SIG-M5 (cell line): Measurements from ENCODE around the gene WFIKKN1.

ENCODE experiments used
- DNase-seq: peaks from one replicate; lab custom pipeline; 2025; lab: John Stamatoyannopoulos, UW

The WFIKKN1 gene

DNA sequence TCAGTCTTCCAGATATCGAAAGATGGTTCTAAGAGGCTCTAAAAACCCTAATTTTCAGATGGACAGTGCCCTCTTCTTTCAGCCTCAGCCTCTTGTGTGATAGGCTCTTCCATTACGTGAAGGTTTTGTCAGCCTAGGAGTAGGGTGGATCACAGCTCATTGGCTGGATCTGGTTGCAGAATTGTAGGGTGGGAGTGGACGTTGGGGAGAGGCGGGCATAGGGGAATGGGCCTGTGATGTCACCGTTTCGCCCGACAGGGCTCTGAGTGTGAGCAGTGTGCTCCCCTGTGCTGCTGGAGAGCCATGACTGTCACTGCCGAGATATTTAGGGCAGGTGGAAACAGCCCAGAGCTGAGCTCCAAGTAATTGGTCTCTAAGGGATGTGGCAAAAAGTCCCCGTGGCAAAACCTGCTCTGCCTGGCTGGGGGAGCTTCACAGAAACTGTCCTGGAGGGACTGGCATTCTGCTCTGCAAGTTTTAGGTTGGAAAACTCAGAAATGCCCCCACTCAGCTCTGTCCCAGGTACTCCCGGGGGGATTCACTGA lies 6.2 kb upstream of the WFIKKN1 start:
- DNase-seq: no peak

- DNase-seq: no peak
Measured at GRCh38 chr16:625117-625976, 5.4 kb upstream of the WFIKKN1 start.

- DNase-seq: no peak
Measured at GRCh38 chr16:625977-626765, 4.6 kb upstream of the WFIKKN1 start.

- no peak for DNase-seq
Measured at GRCh38 chr16:626787-627453, 3.9 kb upstream of the WFIKKN1 start.

DNA sequence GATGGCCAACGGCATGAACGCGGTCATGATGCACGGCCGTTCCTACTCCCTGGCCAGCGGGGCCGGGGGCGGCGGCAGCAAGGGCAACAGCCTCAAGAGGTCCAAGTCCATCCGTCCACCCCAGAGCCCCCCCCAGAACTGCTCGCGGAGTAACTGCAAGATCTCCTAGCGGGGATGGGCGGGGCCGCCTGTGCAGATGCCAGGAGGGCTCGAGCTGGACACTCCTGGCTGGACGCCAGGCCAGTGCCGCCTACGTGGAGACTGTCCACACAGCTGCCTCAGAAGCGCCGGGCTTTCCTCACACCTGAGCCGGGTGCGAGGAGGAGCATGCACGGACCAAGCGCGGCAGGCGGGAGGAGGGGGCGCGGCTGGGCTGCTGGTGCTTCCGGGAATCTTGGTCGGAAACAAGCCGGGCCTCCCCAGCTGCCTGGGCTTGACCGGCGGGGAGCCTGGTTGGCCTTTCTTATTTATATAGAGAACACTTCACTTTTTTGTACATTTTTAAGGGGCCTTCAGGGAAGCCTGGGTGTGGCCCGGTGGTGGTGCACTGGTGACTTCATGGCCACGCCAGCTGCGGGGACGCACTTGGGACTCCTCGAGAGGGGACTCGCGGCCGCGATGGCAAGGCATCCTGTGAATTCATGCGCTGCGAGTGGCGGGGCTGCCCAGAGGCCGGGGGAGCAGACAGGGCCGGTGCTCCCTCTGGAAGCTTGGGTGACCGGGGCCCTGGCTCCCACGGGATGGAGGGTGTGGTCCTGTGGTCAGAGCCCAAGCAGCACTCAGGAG lies 3.1 kb upstream of the WFIKKN1 start:
- DNase-seq: no peak

GRCh38 chr16:628321-629061 lies 2.3 kb upstream of the WFIKKN1 start:
- DNase-seq: no peak

GRCh38 chr16:629185-629832 lies 1.5 kb upstream of the WFIKKN1 start:
- DNase-seq: no peak

DNA sequence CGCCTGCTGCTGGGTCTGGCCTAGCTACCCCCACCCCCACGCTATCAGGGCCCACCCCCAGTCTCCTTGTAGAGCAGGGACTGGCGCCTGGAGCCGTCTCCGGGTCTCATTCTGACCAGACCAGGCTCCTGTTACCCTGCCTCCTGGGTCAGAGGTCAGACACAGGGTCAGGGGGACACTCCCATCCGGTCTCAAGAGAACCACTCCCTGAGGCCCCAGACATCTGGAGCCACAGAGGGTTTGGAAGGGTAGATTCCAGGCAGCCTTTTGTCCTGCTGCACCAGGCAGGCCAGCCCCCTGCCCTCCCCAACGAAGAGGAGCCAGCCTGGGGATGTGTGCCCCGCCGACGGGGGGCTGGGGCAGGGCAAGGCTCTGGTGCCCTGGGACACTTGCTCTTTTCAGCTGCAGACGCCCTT lies 944 bp upstream of the WFIKKN1 start:
- DNase-seq: no peak

- no peak for DNase-seq
Measured at GRCh38 chr16:630249-630814, 453 bp upstream of the WFIKKN1 start.

DNA sequence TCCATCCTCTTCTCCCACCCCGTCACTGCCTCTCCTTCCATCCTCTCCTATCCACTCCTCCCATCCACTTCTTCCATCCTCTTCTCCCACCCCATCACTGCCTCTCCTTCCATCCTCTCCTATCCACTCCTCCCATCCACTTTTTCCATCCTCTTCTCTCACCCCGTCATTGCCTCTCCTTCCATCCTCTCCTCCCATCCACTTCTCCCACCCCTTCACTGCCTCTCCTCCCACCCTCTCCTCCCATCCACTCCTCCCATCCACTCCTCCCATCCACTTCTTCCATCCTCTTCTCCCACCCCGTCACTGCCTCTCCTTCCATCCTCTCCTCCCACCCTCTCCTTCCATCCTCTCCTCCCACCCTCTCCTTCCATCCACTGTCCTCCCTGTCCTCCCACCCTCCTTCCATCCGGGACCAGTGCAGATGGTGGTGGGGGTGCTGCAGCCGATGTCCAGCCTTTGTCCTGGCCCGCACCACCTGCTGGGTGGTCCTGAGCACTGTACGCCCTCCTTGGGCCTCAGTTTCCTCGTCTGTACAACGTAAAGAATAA lies 1.1 kb downstream of the WFIKKN1 start:
- DNase-seq: no peak

DNA sequence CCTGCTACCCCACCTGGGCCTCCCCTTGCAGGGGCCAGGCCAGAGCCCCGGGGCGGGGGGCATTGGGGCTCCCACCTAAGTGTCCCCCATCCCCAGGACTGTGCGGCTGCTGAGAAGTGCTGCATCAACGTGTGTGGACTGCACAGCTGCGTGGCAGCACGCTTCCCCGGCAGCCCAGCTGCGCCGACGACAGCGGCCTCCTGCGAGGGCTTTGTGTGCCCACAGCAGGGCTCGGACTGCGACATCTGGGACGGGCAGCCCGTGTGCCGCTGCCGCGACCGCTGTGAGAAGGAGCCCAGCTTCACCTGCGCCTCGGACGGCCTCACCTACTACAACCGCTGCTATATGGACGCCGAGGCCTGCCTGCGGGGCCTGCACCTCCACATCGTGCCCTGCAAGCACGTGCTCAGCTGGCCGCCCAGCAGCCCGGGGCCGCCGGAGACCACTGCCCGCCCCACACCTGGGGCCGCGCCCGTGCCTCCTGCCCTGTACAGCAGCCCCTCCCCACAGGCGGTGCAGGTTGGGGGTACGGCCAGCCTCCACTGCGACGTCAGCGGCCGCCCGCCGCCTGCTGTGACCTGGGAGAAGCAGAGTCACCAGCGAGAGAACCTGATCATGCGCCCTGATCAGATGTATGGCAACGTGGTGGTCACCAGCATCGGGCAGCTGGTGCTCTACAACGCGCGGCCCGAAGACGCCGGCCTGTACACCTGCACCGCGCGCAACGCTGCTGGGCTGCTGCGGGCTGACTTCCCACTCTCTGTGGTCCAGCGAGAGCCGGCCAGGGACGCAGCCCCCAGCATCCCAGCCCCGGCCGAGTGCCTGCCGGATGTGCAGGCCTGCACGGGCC lies 1.9 kb downstream of the WFIKKN1 start:
- DNase-seq: no peak

- DNase-seq: no peak
Measured at GRCh38 chr16:633336-634050, 2.7 kb downstream of the WFIKKN1 start.

- DNase-seq: no peak
Measured at GRCh38 chr16:634051-634670, 3.4 kb downstream of the WFIKKN1 start.

- no peak for DNase-seq
Measured at GRCh38 chr16:634996-635395, 4.2 kb downstream of the WFIKKN1 start.

GRCh38 chr16:635573-636205 lies 4.9 kb downstream of the WFIKKN1 start:
- no peak for DNase-seq

DNA sequence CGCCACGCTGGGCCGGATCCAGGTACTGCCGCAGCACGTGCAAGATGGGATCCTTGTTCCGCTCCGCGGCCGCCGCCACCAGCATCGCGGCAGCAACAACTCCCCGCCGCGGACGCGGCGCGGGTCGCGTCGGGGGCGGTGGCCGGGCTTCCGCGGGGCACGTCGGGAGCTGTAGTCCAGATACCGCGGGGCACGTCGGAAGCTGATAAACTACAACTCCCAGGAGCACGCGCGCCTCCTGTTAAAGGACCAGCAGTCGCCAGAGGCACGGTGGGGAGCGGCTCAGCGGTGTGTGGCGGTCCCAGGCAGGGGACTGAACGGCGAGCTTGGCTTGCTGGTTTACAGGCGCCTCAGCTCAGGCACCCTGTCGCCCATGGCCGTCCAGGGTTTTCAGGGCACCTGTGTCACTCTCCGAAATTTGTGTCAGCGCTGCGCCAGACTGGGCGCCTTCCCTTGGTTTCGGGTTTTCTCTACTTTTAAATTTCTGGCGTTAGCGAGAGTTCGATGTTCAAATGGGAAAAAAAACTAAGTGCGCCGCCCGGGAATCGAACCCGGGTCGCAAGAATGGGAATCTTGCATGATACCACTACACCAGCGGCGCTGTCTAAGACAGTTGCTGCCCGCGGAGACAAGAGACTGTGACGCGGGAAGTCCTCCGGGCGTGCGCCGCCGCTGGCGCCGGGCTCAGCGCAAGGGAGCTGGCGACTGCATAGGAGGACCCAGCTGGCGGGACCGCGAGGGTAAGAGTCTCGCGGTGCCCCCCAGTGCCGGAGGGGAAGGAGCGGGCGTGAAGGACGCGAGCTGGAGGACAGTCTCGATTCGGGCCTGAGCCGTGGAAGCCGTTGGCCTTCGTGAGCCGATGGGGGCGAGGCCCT lies 5.7 kb downstream of the WFIKKN1 start, which contains the start of gene METTL26:
Gene METTL26 (minus strand): TSS at position 100 of the 875 bp plus-strand sequence. CDS start 15 bp downstream, at position 85.
- peak; percentile 26 for DNase-seq
